HUDEP-2 (cell line): ENCODE data around the gene NSG1.
"Not testable (repeated sequence)": the region's sequence is repeated elsewhere in the genome, so short reads cannot be mapped to it uniquely, and the experiment has no call there.

Source experiments
- DNase-seq, 76 experiments: peaks; one replicate each; lab custom pipeline; 2025; ENCODE audit not compliant: unreplicated experiment in 76 of 76; lab: John Stamatoyannopoulos, UW

NSG1 gene, protein sequence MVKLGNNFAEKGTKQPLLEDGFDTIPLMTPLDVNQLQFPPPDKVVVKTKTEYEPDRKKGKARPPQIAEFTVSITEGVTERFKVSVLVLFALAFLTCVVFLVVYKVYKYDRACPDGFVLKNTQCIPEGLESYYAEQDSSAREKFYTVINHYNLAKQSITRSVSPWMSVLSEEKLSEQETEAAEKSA

DNA sequence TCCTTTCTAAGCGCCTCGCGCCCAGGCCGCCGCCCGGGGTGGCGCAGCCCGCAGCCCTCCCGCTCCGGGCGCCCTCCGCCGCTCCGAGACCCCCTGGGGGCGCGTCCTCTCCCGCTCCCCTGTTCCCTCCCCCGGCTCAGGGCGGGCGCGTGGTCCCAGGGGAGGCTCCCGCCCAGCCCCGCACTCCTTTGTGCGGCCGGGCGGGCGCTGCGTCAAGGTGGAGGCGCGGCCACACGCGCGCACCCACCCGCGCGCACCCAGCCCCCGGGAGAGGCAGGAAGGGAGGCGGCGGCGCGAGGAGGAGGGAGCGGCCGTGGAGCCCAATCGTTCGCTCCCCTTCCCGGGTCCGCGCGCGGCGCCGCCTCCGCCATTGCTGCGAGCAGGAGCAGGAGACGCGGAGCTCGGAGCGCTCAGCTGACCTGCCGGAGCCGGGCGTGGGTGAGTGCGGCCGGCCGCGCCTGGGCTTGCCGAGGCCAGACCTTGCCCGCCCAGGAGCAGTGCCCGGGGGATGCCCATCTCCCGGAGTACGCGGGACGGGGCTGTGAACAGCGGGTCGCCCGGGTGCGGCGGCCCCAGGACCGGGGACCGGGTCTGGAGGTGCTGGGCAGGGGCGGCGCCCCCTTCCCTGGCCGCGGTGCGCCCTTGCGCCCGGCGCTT is at the start of gene NSG1:
NSG1 (plus strand) TSS at position 367 of the 657 bp plus-strand sequence. CDS start 528 bp downstream, outside the sequence.
- peak in 1 of 76 experiments; percentile 11 for DNase-seq

- DNase-seq, result no peak
These were observed 48.5 kb upstream of the NSG1 start for GRCh38 chr4:4338210-4339001.

DNA sequence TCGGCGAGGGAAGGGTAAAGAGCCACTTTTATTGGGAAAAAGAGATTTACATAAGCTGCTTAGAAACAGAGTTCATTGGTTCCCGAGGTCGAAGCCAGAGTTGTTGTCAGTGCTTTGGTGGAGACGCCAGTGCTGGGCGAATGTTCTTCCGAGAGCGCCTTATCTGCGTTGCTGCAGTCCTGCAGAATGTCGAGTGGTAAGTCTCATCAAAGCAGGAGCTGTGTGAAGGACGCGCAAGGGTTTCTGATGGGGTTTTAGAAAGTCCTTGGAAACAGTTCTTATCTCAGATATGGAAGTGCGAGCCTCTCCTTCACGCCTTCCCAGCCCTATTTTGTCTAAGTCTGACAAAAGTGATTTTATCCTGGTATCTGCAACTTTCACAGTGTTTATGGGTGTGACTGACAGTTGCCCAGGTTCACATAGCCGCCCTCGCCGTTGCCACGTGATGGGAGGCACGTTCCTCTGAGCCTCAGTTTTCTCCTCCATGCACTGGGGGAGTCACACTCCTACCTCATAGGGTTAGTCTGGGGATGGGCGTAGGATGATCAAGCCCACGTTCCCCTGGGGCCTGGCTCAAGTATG is 47.3 kb upstream of the NSG1 start:
- DNase-seq, result peak in 70 of 76 experiments; percentile 9 to 86 (median 54)

GRCh38 chr4:4341861-4342650 is 44.8 kb upstream of the NSG1 start:
- no peak for DNase-seq

DNA sequence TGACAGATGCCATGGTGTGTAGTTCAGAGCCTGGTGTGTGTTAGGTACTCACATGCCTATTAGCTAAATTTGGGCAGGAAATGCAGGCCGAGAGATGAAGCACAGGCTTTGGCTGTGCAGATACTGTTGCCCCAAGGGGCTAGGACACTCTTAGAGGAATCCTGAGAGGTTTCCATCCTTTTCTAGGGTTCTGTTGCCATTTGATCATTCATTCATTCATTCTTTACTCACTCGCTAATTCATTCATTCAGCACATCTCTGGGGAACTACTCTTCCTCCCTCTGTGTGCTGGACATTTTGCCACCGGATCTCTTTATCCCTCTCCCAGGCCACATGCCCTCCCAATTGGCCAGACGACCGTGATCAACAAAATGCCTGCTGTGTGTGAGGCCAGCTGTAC is 43.9 kb upstream of the NSG1 start:
- DNase-seq, result no peak

DNA sequence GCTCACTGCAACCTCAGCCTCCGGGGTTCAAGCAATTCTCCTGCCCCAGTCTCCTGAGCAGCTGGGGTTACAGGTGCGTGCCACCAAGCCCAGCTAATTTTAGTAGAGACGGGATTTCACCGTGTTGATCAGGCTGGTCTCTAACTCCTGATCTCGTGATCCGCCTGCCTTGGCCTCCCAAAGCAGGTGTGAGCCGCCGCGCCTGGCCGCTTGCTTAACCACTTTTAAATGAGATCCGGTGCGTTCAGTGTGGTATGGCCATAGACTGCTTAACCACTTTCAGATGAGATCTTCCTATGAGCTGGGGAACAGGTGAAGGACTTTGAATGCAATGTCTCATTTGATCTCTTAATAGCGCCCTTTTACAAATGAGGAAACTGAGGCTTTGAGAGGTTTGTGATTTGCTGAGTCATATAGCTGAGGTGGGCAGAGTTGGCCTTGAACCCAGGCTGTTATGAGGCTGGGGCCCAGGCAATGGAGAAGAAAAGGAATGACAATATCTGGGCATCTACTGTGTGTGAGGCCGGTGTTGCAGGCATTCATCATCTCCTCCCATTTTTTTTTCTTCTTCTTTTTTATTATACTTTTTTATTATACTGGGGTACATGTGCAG is 41.9 kb upstream of the NSG1 start:
- no peak for DNase-seq

DNA sequence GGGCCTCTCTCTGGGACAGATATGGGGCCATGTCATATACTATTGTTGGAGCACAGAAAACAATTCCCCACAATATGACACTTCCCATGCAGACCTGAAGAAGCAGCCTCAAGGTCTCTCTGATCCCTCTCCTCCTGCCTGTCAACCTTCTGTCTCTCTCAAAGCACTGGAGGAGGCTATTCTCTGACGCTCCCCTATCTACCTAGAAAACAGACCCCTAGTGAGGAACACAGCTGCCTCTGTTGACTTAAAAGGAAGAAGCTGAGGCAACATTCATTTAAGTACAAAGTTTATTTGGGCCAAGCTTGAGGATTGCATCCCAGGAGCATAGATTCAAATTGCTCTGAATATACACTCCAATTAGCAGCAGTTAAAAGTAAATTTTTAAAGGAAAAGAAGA is 39.3 kb upstream of the NSG1 start:
- no peak for DNase-seq

GRCh38 chr4:4348585-4348984 is 38.3 kb upstream of the NSG1 start:
- not testable (repeated sequence) for DNase-seq

DNA sequence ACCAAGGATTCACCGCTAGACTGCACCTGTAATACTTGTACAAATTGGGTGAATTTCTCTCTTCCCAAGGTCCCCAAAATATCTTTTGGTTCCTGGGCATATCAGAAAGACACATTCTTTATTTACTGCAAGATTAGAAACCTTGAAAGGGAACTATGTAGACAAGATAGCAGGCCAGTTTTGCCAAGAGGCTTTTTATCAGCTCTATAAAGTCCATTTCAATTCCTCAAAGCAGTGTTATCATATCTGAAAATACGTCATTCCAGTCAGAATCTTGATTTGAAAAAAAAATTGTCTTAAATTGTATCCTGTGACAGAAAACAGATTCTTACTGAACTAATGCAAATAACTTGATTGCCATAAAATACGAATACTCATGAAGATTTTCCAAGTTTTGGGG is 37.0 kb upstream of the NSG1 start:
- peak in 5 of 76 experiments; percentile 4 to 36 (median 10) for DNase-seq

DNA sequence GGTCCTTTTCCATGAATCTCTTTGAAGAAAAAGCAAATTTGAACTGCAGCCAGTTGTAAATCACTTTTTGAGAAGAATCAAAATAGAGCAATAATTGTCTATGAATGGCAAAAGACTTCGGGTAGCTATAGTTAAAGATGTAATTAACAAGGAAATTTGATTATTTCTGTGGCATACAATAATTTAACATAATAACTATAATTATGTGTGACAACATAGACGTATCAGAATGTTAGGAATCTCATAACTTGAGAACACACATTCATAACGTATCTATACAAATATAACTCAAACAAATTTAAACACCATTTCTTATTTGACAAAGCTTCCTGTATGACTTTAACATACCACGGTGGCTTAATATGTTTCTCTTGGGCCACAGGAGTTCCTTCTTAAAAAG is 36.0 kb upstream of the NSG1 start:
- DNase-seq, result no peak

- no peak for DNase-seq
These were observed 31.6 kb upstream of the NSG1 start for GRCh38 chr4:4355302-4355701.

GRCh38 chr4:4356106-4357041 is 30.5 kb upstream of the NSG1 start:
- no peak for DNase-seq

- DNase-seq, result peak in 2 of 76 experiments; percentile 6 to 25
These were observed 28.6 kb upstream of the NSG1 start for GRCh38 chr4:4358093-4358854.

DNA sequence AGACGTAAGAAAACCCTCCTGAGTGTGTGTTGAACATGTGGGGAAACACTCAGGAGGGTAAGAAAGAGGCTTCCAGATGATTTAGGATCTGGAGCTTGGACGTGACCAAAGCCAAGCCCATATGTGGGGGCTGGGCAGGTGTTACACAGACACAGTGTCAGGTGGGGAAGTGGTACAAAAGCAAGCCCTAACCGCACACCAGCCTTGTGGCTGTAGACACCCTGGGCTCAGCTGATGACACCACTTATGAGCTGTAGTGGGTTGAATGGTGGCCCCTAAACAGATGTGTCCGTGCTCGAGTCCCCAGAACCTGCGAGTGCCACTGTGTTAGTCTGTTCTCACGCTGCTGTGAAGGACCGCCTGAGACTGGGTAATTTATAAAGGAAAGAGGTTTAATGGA is 25.0 kb upstream of the NSG1 start:
- DNase-seq, result no peak

DNA sequence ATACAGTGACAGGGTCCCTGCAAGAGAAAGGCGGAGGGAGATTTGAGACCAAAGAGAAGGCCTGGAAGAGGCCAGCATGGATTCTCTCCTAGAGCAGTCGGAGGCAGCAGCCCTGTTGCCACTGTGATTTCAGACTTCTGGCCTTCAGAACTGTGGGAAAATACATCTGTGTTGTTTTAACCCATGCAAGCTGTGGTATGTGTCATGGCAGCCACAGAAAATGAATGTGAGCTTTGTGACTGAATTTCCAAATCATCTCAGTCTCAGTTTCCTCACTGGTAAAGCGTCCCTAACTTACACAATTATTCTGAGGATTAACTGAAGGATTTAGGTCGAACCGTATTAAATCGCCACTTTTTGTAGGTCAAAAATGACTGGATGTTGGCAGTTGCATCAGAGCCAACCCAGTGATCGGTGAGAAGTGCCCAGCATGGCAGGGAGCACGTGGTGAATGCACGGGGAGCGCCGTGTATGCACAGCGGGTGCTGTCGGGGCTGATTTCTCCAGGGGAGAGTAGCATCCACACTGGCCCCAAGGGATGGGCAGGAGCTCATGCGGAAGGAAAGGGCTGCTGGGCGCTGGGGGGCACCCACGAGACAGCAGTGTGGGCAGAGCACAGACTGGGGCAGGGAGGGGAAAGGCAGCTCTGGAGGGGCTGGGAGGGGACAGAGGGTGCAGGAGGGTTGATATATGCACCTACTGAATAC is 23.8 kb upstream of the NSG1 start:
- DNase-seq, result no peak

GRCh38 chr4:4364061-4364460 is 22.8 kb upstream of the NSG1 start:
- no peak for DNase-seq

GRCh38 chr4:4364486-4365208 is 22.3 kb upstream of the NSG1 start:
- no peak for DNase-seq
